Choroid plexus epithelial cell (primary cell): ENCODE measurements around the gene CFAP157.

Experiments used
- DNase-seq: peaks from one replicate; pipeline ENCODE4 v3.0.0-alpha.2; 2010; ENCODE audit warnings: low read depth
- H3K4me3 ChIP-seq: 2 replicates; pipeline ENCODE4 v1.5.1; 2011; ENCODE audit warnings: low read depth, mild to moderate bottlenecking, control low read depth, low read length, moderate library complexity
- CTCF ChIP-seq: conservative IDR thresholded peaks from 2 replicates; pipeline ENCODE4 v1.5.1; 2011; ENCODE audit warnings: low read depth, mild to moderate bottlenecking, control low read depth, inconsistent platforms, low read length, moderate library complexity

The CFAP157 gene

GRCh38 chr9:127708952-127709587 lies 2.3 kb downstream of the CFAP157 start:
- H3K4me3 ChIP-seq: no peak overlapping the region
- no peak for DNase-seq
- TF ChIP-seq CTCF: no peak

GRCh38 chr9:127710204-127710783 lies 3.5 kb downstream of the CFAP157 start:
- H3K4me3 ChIP-seq: no peak overlapping the region
- no peak for TF ChIP-seq CTCF
- DNase-seq: no peak

GRCh38 chr9:127711226-127711701 lies 4.5 kb downstream of the CFAP157 start:
- TF ChIP-seq CTCF: no peak
- no peak for DNase-seq
- no peak overlapping the region for H3K4me3 ChIP-seq

- DNase-seq: no peak
- TF ChIP-seq CTCF: no peak
- H3K4me3 ChIP-seq: no peak overlapping the region
These were observed 5.1 kb downstream of the CFAP157 start for GRCh38 chr9:127711831-127712274.

- DNase-seq: no peak
- no peak for TF ChIP-seq CTCF
- H3K4me3 ChIP-seq: no peak overlapping the region
These were observed 5.6 kb downstream of the CFAP157 start for GRCh38 chr9:127712371-127712770.

- DNase-seq: no peak
- TF ChIP-seq CTCF: no peak
- H3K4me3 ChIP-seq: no peak overlapping the region
These were observed 6.1 kb downstream of the CFAP157 start for GRCh38 chr9:127712867-127713266.
